ENCODE data around the gene SNN. TPM values are rescaled to one million over a fixed set of nuclear protein-coding genes. Genes with fewer than 3 reads are reported as not detected.
A peak's percentile ranks its signal among the peaks of the same experiment; 100 is the strongest.

Gene SNN
- polyA plus RNA-seq, 1 experiment = 18.9 TPM

DNA sequence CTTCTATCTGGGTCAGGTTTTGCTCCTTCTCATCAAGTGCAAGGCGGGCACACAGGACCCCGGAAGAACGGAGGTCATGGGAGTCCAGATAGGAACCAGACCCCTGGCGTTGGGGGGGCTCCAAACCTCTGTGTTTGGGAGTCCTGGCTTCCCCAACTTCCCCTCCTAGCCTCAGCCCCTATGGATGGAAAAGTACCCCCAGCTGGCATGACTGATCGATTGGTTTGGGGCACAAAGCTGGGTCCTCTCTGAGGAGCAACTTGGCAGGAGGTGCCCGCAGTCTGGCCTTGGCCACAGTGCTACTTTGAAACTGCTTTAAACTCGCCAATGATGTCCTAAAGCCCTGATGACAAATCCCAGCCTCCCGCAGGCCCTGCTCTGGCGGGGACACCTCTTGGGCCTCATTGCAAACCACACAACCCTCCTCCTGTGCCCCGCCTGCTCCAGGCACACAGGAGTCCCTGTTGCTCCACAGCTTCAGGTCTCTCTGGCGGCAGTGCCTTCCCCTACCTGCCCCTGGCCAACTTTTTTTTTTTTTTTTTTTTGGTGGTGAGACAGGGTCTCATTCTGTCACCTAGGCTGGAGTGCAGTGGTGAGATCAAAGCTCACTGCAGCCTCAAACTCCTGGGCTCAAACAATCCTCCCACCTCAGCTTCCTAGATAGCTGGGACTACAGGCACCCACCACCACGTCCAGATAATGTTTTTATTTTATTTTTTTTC is 38.0 kb upstream of the SNN start:
- Histone ChIP-seq H3K27me3 (ENCODE audit: control insufficient read depth, insufficient read depth, low read length) (no peaks in the 10 kb centered on the region), H3K27ac (ENCODE audit: low read depth, low read length) (peak overlapping the region; percentile 78), H3K4me3 (ENCODE audit: low read depth, low read length) (no peak overlapping the region), H3K9me3 (ENCODE audit: control insufficient read depth, insufficient read depth, low read length) (no peaks in the 10 kb centered on the region; the same call in 1 of the 2 replicates)
- POLR2A ChIA-PET = interaction anchor here (1.0 to 5.2 kb wide), 4 partner anchors 10 to 43 kb away, joined by 3 to 30 read pairs (median 4); partner anchors contain the start of gene LITAF
- no peak for DNase-seq (ENCODE audit: low read depth, low spot score)
- CTCF ChIA-PET = interaction anchor here (0.7 to 0.9 kb wide), 3 partner anchors 98 to 234 kb away, joined by 3 to 4 read pairs (median 4); no protein-coding TSS in a partner anchor
- TF ChIP-seq, protein P1, sequence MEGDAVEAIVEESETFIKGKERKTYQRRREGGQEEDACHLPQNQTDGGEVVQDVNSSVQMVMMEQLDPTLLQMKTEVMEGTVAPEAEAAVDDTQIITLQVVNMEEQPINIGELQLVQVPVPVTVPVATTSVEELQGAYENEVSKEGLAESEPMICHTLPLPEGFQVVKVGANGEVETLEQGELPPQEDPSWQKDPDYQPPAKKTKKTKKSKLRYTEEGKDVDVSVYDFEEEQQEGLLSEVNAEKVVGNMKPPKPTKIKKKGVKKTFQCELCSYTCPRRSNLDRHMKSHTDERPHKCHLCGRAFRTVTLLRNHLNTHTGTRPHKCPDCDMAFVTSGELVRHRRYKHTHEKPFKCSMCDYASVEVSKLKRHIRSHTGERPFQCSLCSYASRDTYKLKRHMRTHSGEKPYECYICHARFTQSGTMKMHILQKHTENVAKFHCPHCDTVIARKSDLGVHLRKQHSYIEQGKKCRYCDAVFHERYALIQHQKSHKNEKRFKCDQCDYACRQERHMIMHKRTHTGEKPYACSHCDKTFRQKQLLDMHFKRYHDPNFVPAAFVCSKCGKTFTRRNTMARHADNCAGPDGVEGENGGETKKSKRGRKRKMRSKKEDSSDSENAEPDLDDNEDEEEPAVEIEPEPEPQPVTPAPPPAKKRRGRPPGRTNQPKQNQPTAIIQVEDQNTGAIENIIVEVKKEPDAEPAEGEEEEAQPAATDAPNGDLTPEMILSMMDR (IDR thresholded peaks at IDR 0.05; ENCODE audit: low read depth, low read length) = no peak

DNA sequence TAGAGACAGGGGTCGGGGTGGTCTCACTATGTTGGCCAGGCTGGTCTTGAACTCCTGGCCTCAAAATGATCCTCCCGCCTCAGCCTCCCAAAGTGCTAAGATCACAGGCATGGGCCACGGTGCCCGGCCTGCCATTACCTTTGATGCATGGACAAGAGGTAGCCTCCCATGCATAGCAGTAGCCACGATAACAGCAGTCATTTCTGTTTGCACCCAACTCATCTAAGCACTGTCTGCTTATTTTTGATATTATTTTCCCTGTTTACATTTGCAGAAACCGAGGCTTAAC is 37.5 kb upstream of the SNN start:
- TF ChIP-seq, protein P1 (IDR thresholded peaks at IDR 0.05; ENCODE audit: low read depth, low read length) = no peak
- Histone ChIP-seq H3K27ac (ENCODE audit: low read depth, low read length) (no peak overlapping the region), H3K4me3 (ENCODE audit: low read depth, low read length) (no peak overlapping the region), H3K9me3 (ENCODE audit: control insufficient read depth, insufficient read depth, low read length) (no peaks in the 10 kb centered on the region; the same call in 1 of the 2 replicates), H3K27me3 (ENCODE audit: control insufficient read depth, insufficient read depth, low read length) (no peaks in the 10 kb centered on the region)
- ChIA-PET POLR2A (interaction anchor here (1.2 to 5.2 kb wide), 2 partner anchors 10 to 39 kb away, joined by 4 to 30 read pairs; no protein-coding TSS in a partner anchor), CTCF (no interaction called here)
- no peak for DNase-seq (ENCODE audit: low read depth, low spot score)

DNA sequence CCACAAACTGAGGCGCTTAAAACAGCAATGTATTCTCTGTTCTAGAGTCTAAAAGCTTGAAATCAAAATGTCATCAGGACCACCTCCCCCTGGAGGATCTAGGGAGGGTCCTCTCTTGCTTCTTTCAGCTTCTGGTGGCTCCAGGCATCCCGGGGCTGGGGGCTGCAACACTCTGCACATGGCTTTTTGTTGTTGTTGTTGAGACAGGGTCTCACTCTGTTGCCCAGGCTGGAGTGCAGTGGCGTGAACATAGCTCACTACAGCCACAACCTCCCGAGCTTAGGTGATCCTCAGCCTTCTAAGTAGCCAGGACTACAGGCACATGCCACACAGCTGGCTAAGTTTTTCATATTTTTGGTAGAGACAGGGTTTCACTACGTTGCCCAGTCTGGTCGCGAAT is 37.0 kb upstream of the SNN start:
- Histone ChIP-seq H3K9me3 (ENCODE audit: control insufficient read depth, insufficient read depth, low read length) (no peaks in the 10 kb centered on the region; the same call in 1 of the 2 replicates), H3K27ac (ENCODE audit: low read depth, low read length) (no peak overlapping the region), H3K27me3 (ENCODE audit: control insufficient read depth, insufficient read depth, low read length) (no peaks in the 10 kb centered on the region), H3K4me3 (ENCODE audit: low read depth, low read length) (no peak overlapping the region)
- DNase-seq (ENCODE audit: low read depth, low spot score) = no peak
- TF ChIP-seq, protein P1 (IDR thresholded peaks at IDR 0.05; ENCODE audit: low read depth, low read length) = no peak
- POLR2A ChIA-PET = interaction anchor here (5.2 kb wide), 1 partner anchor 9 kb away, joined by 30 read pairs; no protein-coding TSS in a partner anchor
- CTCF ChIA-PET = interaction anchor here (0.7 kb wide), 2 partner anchors 8 to 668 kb away, joined by 3 read pairs; no protein-coding TSS in a partner anchor

DNA sequence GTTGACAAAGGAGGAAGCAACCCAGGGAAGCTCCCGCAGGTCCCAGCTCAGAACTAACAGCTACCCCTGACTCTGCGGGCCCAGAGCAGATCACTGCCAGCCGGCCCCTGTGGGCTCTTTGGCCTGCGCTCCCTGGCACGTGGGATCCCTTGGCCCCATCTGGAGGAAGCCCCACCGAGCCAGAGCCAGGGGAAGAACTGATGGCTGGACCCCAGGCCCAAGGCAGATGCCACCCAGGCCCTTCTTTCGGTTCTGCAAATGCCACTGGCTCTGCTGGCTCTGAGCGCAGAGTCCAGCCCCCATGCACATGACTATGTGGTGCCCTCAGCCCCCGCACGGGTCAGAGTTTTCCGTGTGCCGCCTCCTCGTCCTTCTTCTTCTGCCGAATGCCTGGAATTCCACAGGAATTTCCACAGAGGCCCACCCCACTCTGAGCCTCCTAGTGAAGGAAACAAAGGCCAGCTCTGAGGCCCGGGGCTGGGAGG is 35.8 kb upstream of the SNN start:
- CTCF ChIA-PET = no interaction called here
- no peak overlapping the region; the same call in 1 of the 2 replicates for H3K4me3 ChIP-seq (ENCODE audit: low read depth, low read length)

More for the DNA sequence above, 35.8 kb upstream of the SNN start:
- Histone ChIP-seq H3K9me3 (ENCODE audit: control insufficient read depth, insufficient read depth, low read length) (no peaks in the 10 kb centered on the region; the same call in 1 of the 2 replicates), H3K27ac (ENCODE audit: low read depth, low read length) (peak overlapping the region; percentile 96), H3K27me3 (ENCODE audit: control insufficient read depth, insufficient read depth, low read length) (no peaks in the 10 kb centered on the region)
- TF ChIP-seq, protein P1 (IDR thresholded peaks at IDR 0.05; ENCODE audit: low read depth, low read length) = no peak
- peak; percentile 85 for DNase-seq (ENCODE audit: low read depth, low spot score)
- POLR2A ChIA-PET = interaction anchor here (0.5 to 5.2 kb wide), 7 partner anchors 8 to 554 kb away, joined by 3 to 30 read pairs (median 5); partner anchors contain the start of genes LITAF and TXNDC11
